ENCODE measurements around the gene PTPRA. TPM values are rescaled to one million over a fixed set of nuclear protein-coding genes. Genes with fewer than 3 reads are reported as not detected.

The PTPRA gene
- total and polyA plus RNA-seq, 5 donors = 11.8 to 37.5 (median 34.2) TPM

- DNase-seq (no peak), ATAC-seq (no peak)
- 82% methylated on average over 2 of the region's 2 CpGs for WGBS
- intact Hi-C loops (cut with DNase I) = no loop called here
- H3K4me3 ChIP-seq (ENCODE audit: low read length) = no peak overlapping the region
- H3K27me3 ChIP-seq (ENCODE audit: control insufficient read depth, insufficient read depth) = no peaks in the 10 kb centered on the region
- H3K9me3 ChIP-seq (ENCODE audit: control insufficient read depth, low read length) = no peaks in the 10 kb centered on the region
- H3K4me1 ChIP-seq (ENCODE audit: control insufficient read depth, insufficient read depth, low read length) = no peaks in the 10 kb centered on the region
- no peak overlapping the region for H3K27ac ChIP-seq (ENCODE audit: low read length)
Measured at GRCh38 chr20:3027987-3028386, 154.7 kb downstream of the PTPRA start.

GRCh38 chr20:3031524-3032147 lies 158.4 kb downstream of the PTPRA start:
- ATAC-seq = no peak
- intact Hi-C loops (cut with DNase I) = no loop called here
- Histone ChIP-seq H3K27me3 (ENCODE audit: control insufficient read depth, insufficient read depth) (no peaks in the 10 kb centered on the region), H3K4me1 (ENCODE audit: control insufficient read depth, insufficient read depth, low read length) (no peaks in the 10 kb centered on the region), H3K27ac (ENCODE audit: low read length) (no peak overlapping the region), H3K9me3 (ENCODE audit: control insufficient read depth, low read length) (no peaks in the 10 kb centered on the region), H3K4me3 (ENCODE audit: low read length) (no peak overlapping the region)
- WGBS = 97% methylated on average over 3 of the region's 3 CpGs
- DNase-seq = no peak

GRCh38 chr20:3032624-3033023 lies 159.3 kb downstream of the PTPRA start:
- intact Hi-C loops (cut with DNase I) = no loop called here
- Histone ChIP-seq H3K9me3 (ENCODE audit: control insufficient read depth, low read length) (no peaks in the 10 kb centered on the region), H3K27me3 (ENCODE audit: control insufficient read depth, insufficient read depth) (no peaks in the 10 kb centered on the region), H3K4me3 (ENCODE audit: low read length) (no peak overlapping the region), H3K4me1 (ENCODE audit: control insufficient read depth, insufficient read depth, low read length) (no peaks in the 10 kb centered on the region), H3K27ac (ENCODE audit: low read length) (no peak overlapping the region)
- 77% methylated on average over 8 of the region's 8 CpGs for whole genome bisulfite sequencing
- peak; percentile 69 to 86 (median 79) for DNase-seq
- ATAC-seq = peak; percentile 39 to 74

- intact Hi-C loops (cut with DNase I) = no loop called here
- 88% methylated on average over 3 of the region's 3 CpGs for WGBS
- Histone ChIP-seq H3K27ac (ENCODE audit: low read length) (no peak overlapping the region), H3K4me1 (ENCODE audit: control insufficient read depth, insufficient read depth, low read length) (no peaks in the 10 kb centered on the region), H3K9me3 (ENCODE audit: control insufficient read depth, low read length) (no peaks in the 10 kb centered on the region), H3K4me3 (ENCODE audit: low read length) (no peak overlapping the region), H3K27me3 (ENCODE audit: control insufficient read depth, insufficient read depth) (no peaks in the 10 kb centered on the region)
- ATAC-seq (no peak), DNase-seq (no peak)
Measured at GRCh38 chr20:3037654-3038053, 164.4 kb downstream of the PTPRA start.

- H3K9me3 ChIP-seq (ENCODE audit: control insufficient read depth, low read length) = no peaks in the 10 kb centered on the region
- 81% methylated on average over 5 of the region's 5 CpGs for WGBS
- DNase-seq (no peak), ATAC-seq (no peak)
- intact Hi-C loops (cut with DNase I) = no loop called here
- H3K4me3 ChIP-seq (ENCODE audit: low read length) = no peak overlapping the region
- H3K27ac ChIP-seq (ENCODE audit: low read length) = no peak overlapping the region
- H3K27me3 ChIP-seq (ENCODE audit: control insufficient read depth, insufficient read depth) = no peaks in the 10 kb centered on the region
- H3K4me1 ChIP-seq (ENCODE audit: control insufficient read depth, insufficient read depth, low read length) = no peaks in the 10 kb centered on the region
Measured at GRCh38 chr20:3038454-3038853, 165.2 kb downstream of the PTPRA start.

GRCh38 chr20:3039426-3039825 lies 166.1 kb downstream of the PTPRA start:
- no peak overlapping the region for H3K27ac ChIP-seq (ENCODE audit: low read length)
- no peak for DNase-seq
- ATAC-seq = no peak
- WGBS = 69% methylated on average over 4 of the region's 4 CpGs
- H3K4me3 ChIP-seq (ENCODE audit: low read length) = no peak overlapping the region
- H3K9me3 ChIP-seq (ENCODE audit: control insufficient read depth, low read length) = no peaks in the 10 kb centered on the region
- H3K27me3 ChIP-seq (ENCODE audit: control insufficient read depth, insufficient read depth) = no peaks in the 10 kb centered on the region
- H3K4me1 ChIP-seq (ENCODE audit: control insufficient read depth, insufficient read depth, low read length) = no peaks in the 10 kb centered on the region
- intact Hi-C loops (cut with DNase I) = no loop called here

GRCh38 chr20:3040086-3040485 lies 166.8 kb downstream of the PTPRA start:
- no peaks in the 10 kb centered on the region for H3K9me3 ChIP-seq (ENCODE audit: control insufficient read depth, low read length)
- 93% methylated on average over 8 of the region's 8 CpGs for WGBS
- H3K27ac ChIP-seq (ENCODE audit: low read length) = no peak overlapping the region
- intact Hi-C loops (cut with DNase I) = no loop called here
- no peaks in the 10 kb centered on the region for H3K27me3 ChIP-seq (ENCODE audit: control insufficient read depth, insufficient read depth)
- no peak for ATAC-seq
- H3K4me3 ChIP-seq (ENCODE audit: low read length) = no peak overlapping the region
- DNase-seq = no peak
- peaks cover 1% of the 10 kb centered on the region for H3K4me1 ChIP-seq (ENCODE audit: control insufficient read depth, insufficient read depth, low read length)

GRCh38 chr20:3041854-3042409 lies 168.7 kb downstream of the PTPRA start:
- WGBS = 40% methylated on average over 10 of the region's 10 CpGs
- no peak for ATAC-seq
- H3K27ac ChIP-seq (ENCODE audit: low read length) = no peak overlapping the region
- H3K4me3 ChIP-seq (ENCODE audit: low read length) = no peak overlapping the region
- intact Hi-C loops (cut with DNase I) = no loop called here
- no peaks in the 10 kb centered on the region for H3K9me3 ChIP-seq (ENCODE audit: control insufficient read depth, low read length)
- DNase-seq = no peak
- peaks cover 2% of the 10 kb centered on the region for H3K4me1 ChIP-seq (ENCODE audit: control insufficient read depth, insufficient read depth, low read length)
- no peaks in the 10 kb centered on the region for H3K27me3 ChIP-seq (ENCODE audit: control insufficient read depth, insufficient read depth)

GRCh38 chr20:3042625-3043024 lies 169.3 kb downstream of the PTPRA start:
- peak overlapping the region; percentile 66 for H3K27ac ChIP-seq (ENCODE audit: low read length)
- ATAC-seq = peak; percentile 8 to 50
- no peaks in the 10 kb centered on the region for H3K9me3 ChIP-seq (ENCODE audit: control insufficient read depth, low read length)
- no peaks in the 10 kb centered on the region for H3K27me3 ChIP-seq (ENCODE audit: control insufficient read depth, insufficient read depth)
- 67% methylated on average over 5 of the region's 5 CpGs for WGBS
- intact Hi-C loops (cut with DNase I) = no loop called here
- DNase-seq = peak; percentile 74 to 92 (median 91)
- peaks cover 2% of the 10 kb centered on the region for H3K4me1 ChIP-seq (ENCODE audit: control insufficient read depth, insufficient read depth, low read length)
- no peak overlapping the region for H3K4me3 ChIP-seq (ENCODE audit: low read length)

- intact Hi-C loops (cut with DNase I) = no loop called here
- no peak within 1 kb of the TSS for H3K4me3 ChIP-seq (ENCODE audit: low read length)
- H3K27ac ChIP-seq (ENCODE audit: low read length) = peak within 1 kb of the TSS; percentile 66
- no peaks in the 10 kb centered on the region for H3K27me3 ChIP-seq (ENCODE audit: control insufficient read depth, insufficient read depth)
- 78% methylated on average over 3 of the region's 3 CpGs for WGBS
- ATAC-seq = no peak
- DNase-seq = no peak
- peaks cover 2% of the 10 kb centered on the region for H3K4me1 ChIP-seq (ENCODE audit: control insufficient read depth, insufficient read depth, low read length)
- no peaks in the 10 kb centered on the region for H3K9me3 ChIP-seq (ENCODE audit: control insufficient read depth, low read length)
Measured at GRCh38 chr20:3043322-3043721, 170.0 kb downstream of the PTPRA start, which contains the start of gene GNRH2. TSS of gene GNRH2 (plus strand) at chr20:3043622. CDS start at chr20:3044415, 793 bp downstream.

GRCh38 chr20:3044336-3044965 lies 171.2 kb downstream of the PTPRA start:
- Histone ChIP-seq H3K27ac (ENCODE audit: low read length) (peak overlapping the region; percentile 74), H3K27me3 (ENCODE audit: control insufficient read depth, insufficient read depth) (no peaks in the 10 kb centered on the region), H3K4me3 (ENCODE audit: low read length) (no peak overlapping the region), H3K4me1 (ENCODE audit: control insufficient read depth, insufficient read depth, low read length) (peaks cover 2% of the 10 kb centered on the region), H3K9me3 (ENCODE audit: control insufficient read depth, low read length) (no peaks in the 10 kb centered on the region)
- 94% methylated on average over 8 of the region's 8 CpGs for WGBS
- no peak for ATAC-seq
- intact Hi-C loops (cut with DNase I) = no loop called here
- DNase-seq = peak in 2 of 3 donors; percentile 57 to 67

Data from right cardiac atrium (tissue), 5 donors.